SK-N-SH (cell line): ENCODE data around the gene C11orf86. TPM values are rescaled to one million over a fixed set of nuclear protein-coding genes. Genes with fewer than 3 reads are reported as not detected.

Source experiments
- CTCF ChIA-PET: fragments of 300-600, 350-600 bp; formaldehyde crosslinking; extraction: SDS; loops from one replicate; lab custom pipeline; 2021; lab: Yijun Ruan, JAX
- POLR2A ChIA-PET: fragments of 350-600 bp; sonication (Branson Sonifier 250); formaldehyde crosslinking; extraction: SDS; loops from one replicate; lab custom pipeline; 2020; ENCODE audit warnings: antibody characterized with exemption, inconsistent platforms; lab: Yijun Ruan, JAX
- DNase-seq: peaks from one replicate; pipeline ENCODE4 v3.0.0; 2012
- H2AFZ ChIP-seq: fragments of 200-600 bp; sonication (generic); 2 replicates; pipeline ENCODE4 v1.8.1; 2016; ENCODE audit warnings: antibody characterized with exemption, mild to moderate bottlenecking, low read depth
- H3F3A ChIP-seq: fragments of 200-600 bp; sonication (generic); replicated peaks from 2 replicates; pipeline ENCODE3; 2016; ENCODE audit warnings: antibody characterized with exemption, mild to moderate bottlenecking; ENCODE audit not compliant: insufficient read depth
- H3K27ac ChIP-seq, 2 experiments: fragments of 200-500 bp in 1 of 2; fragments of 200-600 bp in 1 of 2; sonication (Bioruptor generic) in 1 of 2; sonication (generic), shearing (Covaris generic) in 1 of 2; 2 replicates each; pipeline versions ENCODE4 v1.5.1 to v1.6.1; 2014 to 2016; ENCODE audit warnings: low read depth in 2 of 2, inconsistent platforms in 1 of 2, low read length in 1 of 2, mild to moderate bottlenecking in 1 of 2, mixed read lengths in 1 of 2
- H3K27me3 ChIP-seq: fragments of 200-600 bp; sonication (generic), shearing (Covaris generic); 2 replicates; pipeline ENCODE4 v1.6.1; 2016; ENCODE audit warnings: mixed run types; ENCODE audit not compliant: insufficient read depth
- H3K36me3 ChIP-seq, 2 experiments: fragments of 200-500 bp in 1 of 2; fragments of 200-600 bp in 1 of 2; sonication (Bioruptor generic) in 1 of 2; sonication (generic) in 1 of 2; replicated peaks in 1 of 2; 2 replicates each; pipeline versions ENCODE3 to v1.5.1; 2014 to 2016; ENCODE audit warnings: low read length in 1 of 2, mild to moderate bottlenecking in 1 of 2; ENCODE audit not compliant: insufficient read depth in 2 of 2, control insufficient read depth in 1 of 2
- H3K4me1 ChIP-seq, 2 experiments: fragments of 200-500 bp in 1 of 2; fragments of 200-600 bp in 1 of 2; sonication (Bioruptor generic) in 1 of 2; sonication (generic), shearing (Covaris generic) in 1 of 2; 2 replicates each; pipeline versions ENCODE4 v1.5.1 to v1.6.1; 2014 to 2016; ENCODE audit warnings: low read depth in 1 of 2, low read length in 1 of 2, mixed run types in 1 of 2; ENCODE audit not compliant: insufficient read depth in 2 of 2, control insufficient read depth in 1 of 2
- H3K4me2 ChIP-seq: fragments of 200-600 bp; sonication (generic), shearing (Covaris generic); 2 replicates; pipeline ENCODE4 v1.6.1; 2017; ENCODE audit warnings: mixed run types
- H3K4me3 ChIP-seq, 2 experiments: fragments of 200-500 bp in 1 of 2; fragments of 200-600 bp in 1 of 2; sonication (Bioruptor generic) in 1 of 2; sonication (generic), shearing (Covaris generic) in 1 of 2; 2 replicates each; pipeline versions ENCODE4 v1.5.1 to v1.8.1; 2014 to 2016; ENCODE audit warnings: low read depth in 2 of 2, inconsistent platforms in 1 of 2, low read length in 1 of 2, mild to moderate bottlenecking in 1 of 2, mixed read lengths in 1 of 2, moderate library complexity in 1 of 2
- H3K79me2 ChIP-seq: fragments of 200-600 bp; sonication (generic); 2 replicates; pipeline ENCODE4 v1.8.1; 2017; ENCODE audit warnings: mild to moderate bottlenecking; ENCODE audit not compliant: insufficient read depth
- H3K9ac ChIP-seq: fragments of 200-600 bp; sonication (generic); 2 replicates; pipeline ENCODE4 v1.6.1; 2017; ENCODE audit warnings: mixed run types
- H3K9me2 ChIP-seq: fragments of 200-600 bp; sonication (generic); 2 replicates; pipeline ENCODE4 v1.6.1; 2017; ENCODE audit warnings: mixed run types
- H3K9me3 ChIP-seq: fragments of 200-600 bp; sonication (generic); 2 replicates; pipeline ENCODE4 v1.6.1; 2017; ENCODE audit warnings: mixed run types, mild to moderate bottlenecking, moderate library complexity
- H4K20me1 ChIP-seq: fragments of 200-600 bp; sonication (generic); 2 replicates; pipeline ENCODE4 v1.6.1; 2017; ENCODE audit warnings: mild to moderate bottlenecking, mixed run types; ENCODE audit not compliant: insufficient read depth
- CHD2 ChIP-seq: fragments of 150-350 bp; IDR thresholded peaks from 2 replicates; pipeline ENCODE4 v1.6.1; 2018; ENCODE audit warnings: low read length; ENCODE audit not compliant: partially characterized antibody
- CTCF ChIP-seq: fragments of 200-600 bp; sonication (generic); IDR thresholded peaks from 2 replicates; pipeline ENCODE4 v1.6.1; 2017; ENCODE audit warnings: antibody characterized with exemption, mild to moderate bottlenecking, moderate library complexity
- EP300 ChIP-seq, 2 experiments: IDR thresholded peaks; 2 replicates each; pipeline versions ENCODE4 v1.4.0 to v1.6.1; 2012; ENCODE audit warnings: borderline replicate concordance in 1 of 2, low read depth in 1 of 2, low read length in 1 of 2
- EZH2phosphoT487 ChIP-seq: fragments of 200-600 bp; sonication (generic); IDR thresholded peaks from 2 replicates; pipeline ENCODE4 v1.6.1; 2017; ENCODE audit warnings: low read depth, mixed run types, mild to moderate bottlenecking, antibody characterized with exemption, moderate library complexity, borderline replicate concordance
- FOXJ3 ChIP-seq: sonication (generic); formaldehyde crosslinking; IDR thresholded peaks from 2 replicates; pipeline ENCODE4 v1.5.1; 2020; ENCODE audit warnings: mild to moderate bottlenecking, missing genetic modification reagents
- GATA2 ChIP-seq: sonication (generic); formaldehyde crosslinking; IDR thresholded peaks from 2 replicates; pipeline ENCODE4 v1.5.0; 2020; ENCODE audit warnings: mild to moderate bottlenecking, missing genetic modification reagents
- MXI1 ChIP-seq: IDR thresholded peaks from 2 replicates; pipeline ENCODE4 v1.6.1; 2012; ENCODE audit warnings: mild to moderate bottlenecking, low read depth, low read length, improper control_type of control experiment
- NFIC ChIP-seq: IDR thresholded peaks from 2 replicates; pipeline ENCODE4 v1.4.0; 2012; ENCODE audit warnings: borderline replicate concordance
- PBX3 ChIP-seq: IDR thresholded peaks from 2 replicates; pipeline ENCODE4; 2012
- POLR2AphosphoS5 ChIP-seq: IDR thresholded peaks from 2 replicates; pipeline ENCODE4 v1.6.1; 2012; ENCODE audit warnings: low read depth, low read length
- RAD21 ChIP-seq: IDR thresholded peaks from 2 replicates; pipeline ENCODE4 v1.6.1; 2012; ENCODE audit warnings: mild to moderate bottlenecking, low read length
- RCOR1 ChIP-seq: fragments of 150-350 bp; IDR thresholded peaks from 2 replicates; pipeline ENCODE4 v1.6.1; 2017; ENCODE audit warnings: antibody characterized with exemption, low read length
- RXRA ChIP-seq: IDR thresholded peaks from 2 replicates; pipeline ENCODE4 v1.4.0; 2012; ENCODE audit warnings: low read depth, mild to moderate bottlenecking, borderline replicate concordance
- TCF12 ChIP-seq: IDR thresholded peaks from 2 replicates; pipeline ENCODE4 v1.4.0; 2012
- USF2 ChIP-seq: fragments of 150-350 bp; IDR thresholded peaks from 2 replicates; pipeline ENCODE4 v1.6.1; 2017; ENCODE audit warnings: antibody characterized with exemption, low read length, low read depth, borderline replicate concordance
- YY1 ChIP-seq: IDR thresholded peaks from 2 replicates; pipeline ENCODE4 v1.4.0; 2012; ENCODE audit warnings: low read depth, mild to moderate bottlenecking
- WGBS: methylation state at CpG from one replicate; pipeline ENCODE4 v1.1.6; 2017; ENCODE audit warnings: low lambda C conversion rate; 5-methylcytosine and 5-hydroxymethylcytosine counted together
- polyA plus RNA-seq, 3 experiments: library from polyadenylated mRNA; depleted of rRNA; stranded (reverse); fragments of >200 nt; gene quantifications; 2 replicates each; pipeline ENCODE4 v1.2.3, GENCODE V29; 2012

C11orf86 gene
- polyA plus RNA-seq, 1 of the 3 experiments (the other 2 are of a cell fraction): 0.08 TPM

- WGBS: 96% methylated on average over 9 of the region's 10 CpGs
- Histone ChIP-seq H3K9me2 (no peaks in the 10 kb centered on the region), H3K4me3 (no peak overlapping the region), H3K9ac (no peak overlapping the region), H2AFZ (no peak overlapping the region), H3K4me1 (peaks cover 11 to 41% of the 10 kb centered on the region in 2 experiments), H3K27ac (no peak overlapping the region), H3K9me3 (no peaks in the 10 kb centered on the region), H3K36me3 (no peaks in the 10 kb centered on the region), H3K79me2 (no peaks in the 10 kb centered on the region; the same call in 1 of the 2 replicates), H4K20me1 (no peaks in the 10 kb centered on the region), H3K4me2 (no peak overlapping the region), H3K27me3 (no peaks in the 10 kb centered on the region), H3F3A (peaks cover 5% of the 10 kb centered on the region)
- ChIA-PET POLR2A (no interaction called here), CTCF (interaction anchor here (0.5 to 2.0 kb wide), 2 partner anchors 25 to 26 kb away, joined by 3 to 13 read pairs; partner anchors contain the start of gene C11orf86)
- no peak for DNase-seq
- TF ChIP-seq EP300 (IDR thresholded peaks at IDR 0.05; ENCODE audit: borderline replicate concordance in 1 of 2, low read depth in 1 of 2, low read length in 1 of 2) (no peak), CTCF (peak; percentile 10; the same call in 1 of the 2 replicates)
These were observed 24.0 kb upstream of the C11orf86 start for GRCh38 chr11:66951135-66951534.

- H2AFZ ChIP-seq: no peak overlapping the region
- peak overlapping the region; percentile 37; the same call in 1 of the 2 replicates for H3K4me2 ChIP-seq
- no peaks in the 10 kb centered on the region for H3K27me3 ChIP-seq
- H3K9me2 ChIP-seq: no peaks in the 10 kb centered on the region
- peaks cover 11 to 45% of the 10 kb centered on the region in 2 experiments for H3K4me1 ChIP-seq
- H3K9ac ChIP-seq: no peak overlapping the region
- ChIA-PET CTCF (interaction anchor here (0.7 to 2.0 kb wide), 5 partner anchors 24 to 431 kb away, joined by 3 to 13 read pairs (median 3); partner anchors contain the start of gene C11orf86), POLR2A (interaction anchor here (1.0 kb wide), 1 partner anchor 108 kb away, joined by 3 read pairs; the partner anchor contains the start of gene RCE1)
- no peaks in the 10 kb centered on the region for H3K36me3 ChIP-seq
- no peaks in the 10 kb centered on the region; the same call in 1 of the 2 replicates for H3K79me2 ChIP-seq
- no peaks in the 10 kb centered on the region for H4K20me1 ChIP-seq
- DNase-seq: peak; percentile 91
- H3K9me3 ChIP-seq: no peaks in the 10 kb centered on the region
- H3F3A ChIP-seq: peaks cover 10% of the 10 kb centered on the region
- H3K27ac ChIP-seq: peak overlapping the region; percentile 2 to 75; a peak in 3 of 4 replicates
- no peak overlapping the region for H3K4me3 ChIP-seq
- no peak for TF ChIP-seq YY1
- peak; percentile 41; the same call in 1 of the 2 replicates for TF ChIP-seq PBX3
- no peak for TF ChIP-seq USF2
- TF ChIP-seq RAD21: peak; percentile 13; the same call in 1 of the 2 replicates
- TF ChIP-seq RCOR1: peak; percentile 85
- TF ChIP-seq FOXJ3 (CRISPR knock-in tag): peak; percentile 57; the same call in 1 of the 2 replicates
- TF ChIP-seq EP300 (IDR thresholded peaks at IDR 0.05; ENCODE audit: borderline replicate concordance in 1 of 2, low read depth in 1 of 2, low read length in 1 of 2): peak in 1 of 2 experiments; percentile 67; a peak in 1 of 4 replicates
- TF ChIP-seq GATA2: peak; percentile 38; the same call in 1 of the 2 replicates
- TF ChIP-seq MXI1: peak; percentile 51; the same call in 1 of the 2 replicates
- TF ChIP-seq EZH2phosphoT487: no peak
- TF ChIP-seq POLR2AphosphoS5: peak; percentile 64
- no peak for TF ChIP-seq RXRA
- peak; percentile 88 for TF ChIP-seq NFIC
- peak; percentile 90 for TF ChIP-seq TCF12
- TF ChIP-seq CHD2: peak; percentile 81
- 27% methylated on average over 7 of the region's 7 CpGs for WGBS
These were observed 23.2 kb upstream of the C11orf86 start for GRCh38 chr11:66951927-66952337.
